B cell (primary cell): ENCODE measurements around the gene RGPD5.
"Not testable (repeated sequence)": the region's sequence is repeated elsewhere in the genome, so short reads cannot be mapped to it uniquely, and the experiment has no call there.

ENCODE experiments used
- EZH2 ChIP-seq: IDR thresholded peaks from 2 replicates; pipeline ENCODE4 v1.6.1; 2012; ENCODE audit warnings: borderline replicate concordance, low read depth, mild to moderate bottlenecking, moderate library complexity, low read length; ENCODE audit not compliant: insufficient read depth, poor library complexity, severe bottlenecking
- TF ChIP-seq, protein P1 (sequence below): fragments of 200-600 bp; IDR thresholded peaks from one replicate; pipeline ENCODE4 v1.8.0; 2022; ENCODE audit warnings: antibody characterized with exemption, mild to moderate bottlenecking

GRCh38 chr2:109791530-109792279 is 2.4 kb upstream of the RGPD5 start:
- TF ChIP-seq EZH2 = not testable (repeated sequence)
- TF ChIP-seq, protein P1, sequence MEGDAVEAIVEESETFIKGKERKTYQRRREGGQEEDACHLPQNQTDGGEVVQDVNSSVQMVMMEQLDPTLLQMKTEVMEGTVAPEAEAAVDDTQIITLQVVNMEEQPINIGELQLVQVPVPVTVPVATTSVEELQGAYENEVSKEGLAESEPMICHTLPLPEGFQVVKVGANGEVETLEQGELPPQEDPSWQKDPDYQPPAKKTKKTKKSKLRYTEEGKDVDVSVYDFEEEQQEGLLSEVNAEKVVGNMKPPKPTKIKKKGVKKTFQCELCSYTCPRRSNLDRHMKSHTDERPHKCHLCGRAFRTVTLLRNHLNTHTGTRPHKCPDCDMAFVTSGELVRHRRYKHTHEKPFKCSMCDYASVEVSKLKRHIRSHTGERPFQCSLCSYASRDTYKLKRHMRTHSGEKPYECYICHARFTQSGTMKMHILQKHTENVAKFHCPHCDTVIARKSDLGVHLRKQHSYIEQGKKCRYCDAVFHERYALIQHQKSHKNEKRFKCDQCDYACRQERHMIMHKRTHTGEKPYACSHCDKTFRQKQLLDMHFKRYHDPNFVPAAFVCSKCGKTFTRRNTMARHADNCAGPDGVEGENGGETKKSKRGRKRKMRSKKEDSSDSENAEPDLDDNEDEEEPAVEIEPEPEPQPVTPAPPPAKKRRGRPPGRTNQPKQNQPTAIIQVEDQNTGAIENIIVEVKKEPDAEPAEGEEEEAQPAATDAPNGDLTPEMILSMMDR = not testable (repeated sequence)
